ENCODE data around the gene ASB2.

The ASB2 gene

DNA sequence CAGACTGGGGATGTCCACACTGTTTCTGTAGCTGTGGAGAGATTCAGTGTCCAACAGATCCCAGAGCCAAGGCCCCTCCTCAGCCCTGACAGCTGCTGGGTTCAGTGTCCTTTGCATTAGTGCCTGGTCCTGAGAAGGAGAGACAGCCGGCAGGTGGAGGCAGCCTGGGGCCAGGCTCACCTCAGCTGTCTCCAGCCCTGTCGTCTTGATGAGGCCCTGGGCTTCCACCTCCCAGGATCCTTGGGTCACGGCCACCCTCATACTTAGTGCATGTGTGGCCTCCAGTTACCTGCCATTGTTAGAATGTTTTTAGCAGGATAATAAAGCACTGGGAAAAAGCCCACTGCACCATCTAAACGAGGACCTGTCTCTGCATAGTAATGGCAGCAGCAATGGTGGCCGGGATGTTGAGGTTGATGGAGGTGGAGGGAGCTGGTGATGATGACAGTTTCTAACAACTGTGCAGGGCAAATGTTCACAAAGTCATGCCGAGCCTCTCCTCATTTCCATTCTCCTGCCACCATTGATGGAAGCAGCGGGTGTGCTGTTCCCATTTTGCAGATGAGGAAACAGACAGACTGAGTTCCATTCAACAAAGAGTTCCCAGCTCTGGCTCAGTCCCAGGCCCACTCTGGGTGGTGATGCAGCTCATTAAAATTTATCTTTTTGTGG is 17.7 kb downstream of the ASB2 start:
- H3K4me1 ChIP-seq (ENCODE audit: control insufficient read depth, insufficient read depth, low read length), result peaks cover 34% of the 10 kb centered on the region
- H3K4me3 ChIP-seq (ENCODE audit: low read length), result no peak overlapping the region
- H3K9ac ChIP-seq (ENCODE audit: low read depth, low read length), result peak overlapping the region; percentile 32

DNA sequence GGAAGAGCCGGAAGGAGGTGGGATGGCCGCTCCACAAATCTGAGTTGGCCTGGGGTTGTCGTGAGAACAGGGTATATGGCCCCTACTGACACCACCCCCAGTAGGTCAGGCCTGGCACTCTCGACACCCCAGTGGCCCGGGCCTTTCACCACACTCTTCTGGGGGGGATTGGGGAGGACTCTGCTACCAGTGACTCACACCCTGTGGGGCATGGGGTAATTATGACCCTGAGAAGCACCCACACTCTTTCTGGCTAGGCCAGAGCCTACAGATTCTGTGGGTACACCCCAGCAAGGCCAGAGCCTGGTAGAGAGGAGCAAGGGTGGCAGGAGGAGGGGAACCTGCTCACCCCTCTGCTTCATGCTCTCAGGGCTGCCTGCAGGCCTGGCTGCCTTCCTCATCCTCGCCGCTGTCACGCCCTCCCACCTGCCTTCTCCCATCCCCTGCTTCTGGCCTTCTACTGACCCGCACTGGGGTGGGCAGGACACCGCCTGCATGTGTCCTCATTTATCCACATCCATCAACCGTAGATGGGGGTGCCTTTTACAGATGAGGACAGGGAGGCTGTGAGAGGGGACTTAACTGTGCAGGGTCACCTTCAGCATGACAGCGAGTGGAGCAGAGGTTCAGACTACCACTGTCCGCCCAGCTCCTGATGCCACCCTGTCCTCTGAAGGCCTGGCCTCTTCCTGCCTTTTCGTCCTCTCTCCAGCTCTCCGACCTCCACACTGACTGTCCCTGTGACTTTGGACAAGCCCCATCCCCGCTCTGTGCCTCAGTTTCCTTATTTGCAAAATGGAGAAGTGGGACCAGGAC is 18.4 kb downstream of the ASB2 start:
- H3K9me3 ChIP-seq (replicated peaks; ENCODE audit: low read length), result no peaks in the 10 kb centered on the region
- no peak overlapping the region for H3K4me3 ChIP-seq (ENCODE audit: low read length)
- H3K4me1 ChIP-seq (ENCODE audit: control insufficient read depth, insufficient read depth, low read length), result peaks cover 29% of the 10 kb centered on the region
- no peaks in the 10 kb centered on the region for H3K36me3 ChIP-seq (ENCODE audit: insufficient read depth, low read length)
- peaks cover 43% of the 10 kb centered on the region for H3K27me3 ChIP-seq (ENCODE audit: control insufficient read depth, insufficient read depth, low read length)
- H3K9ac ChIP-seq (ENCODE audit: low read depth, low read length), result no peak overlapping the region
- H3K4me2 ChIP-seq (ENCODE audit: low read length), result no peak overlapping the region

More for the DNA sequence above, 17.7 kb downstream of the ASB2 start:
- no peaks in the 10 kb centered on the region for H3K9me3 ChIP-seq (replicated peaks; ENCODE audit: low read length)
- peak overlapping the region; percentile 46 for H3K4me2 ChIP-seq (ENCODE audit: low read length)
- H3K27me3 ChIP-seq (ENCODE audit: control insufficient read depth, insufficient read depth, low read length), result peaks cover 36% of the 10 kb centered on the region
- no peaks in the 10 kb centered on the region for H3K36me3 ChIP-seq (ENCODE audit: insufficient read depth, low read length)

GRCh38 chr14:93957333-93957710 is 19.0 kb downstream of the ASB2 start:
- Histone ChIP-seq H3K9ac (ENCODE audit: low read depth, low read length) (no peak overlapping the region), H3K4me3 (ENCODE audit: low read length) (no peak overlapping the region), H3K4me2 (ENCODE audit: low read length) (no peak overlapping the region), H3K9me3 (replicated peaks; ENCODE audit: low read length) (no peaks in the 10 kb centered on the region), H3K36me3 (ENCODE audit: insufficient read depth, low read length) (no peaks in the 10 kb centered on the region), H3K4me1 (ENCODE audit: control insufficient read depth, insufficient read depth, low read length) (peaks cover 24% of the 10 kb centered on the region), H3K27me3 (ENCODE audit: control insufficient read depth, insufficient read depth, low read length) (peaks cover 50% of the 10 kb centered on the region)

DNA sequence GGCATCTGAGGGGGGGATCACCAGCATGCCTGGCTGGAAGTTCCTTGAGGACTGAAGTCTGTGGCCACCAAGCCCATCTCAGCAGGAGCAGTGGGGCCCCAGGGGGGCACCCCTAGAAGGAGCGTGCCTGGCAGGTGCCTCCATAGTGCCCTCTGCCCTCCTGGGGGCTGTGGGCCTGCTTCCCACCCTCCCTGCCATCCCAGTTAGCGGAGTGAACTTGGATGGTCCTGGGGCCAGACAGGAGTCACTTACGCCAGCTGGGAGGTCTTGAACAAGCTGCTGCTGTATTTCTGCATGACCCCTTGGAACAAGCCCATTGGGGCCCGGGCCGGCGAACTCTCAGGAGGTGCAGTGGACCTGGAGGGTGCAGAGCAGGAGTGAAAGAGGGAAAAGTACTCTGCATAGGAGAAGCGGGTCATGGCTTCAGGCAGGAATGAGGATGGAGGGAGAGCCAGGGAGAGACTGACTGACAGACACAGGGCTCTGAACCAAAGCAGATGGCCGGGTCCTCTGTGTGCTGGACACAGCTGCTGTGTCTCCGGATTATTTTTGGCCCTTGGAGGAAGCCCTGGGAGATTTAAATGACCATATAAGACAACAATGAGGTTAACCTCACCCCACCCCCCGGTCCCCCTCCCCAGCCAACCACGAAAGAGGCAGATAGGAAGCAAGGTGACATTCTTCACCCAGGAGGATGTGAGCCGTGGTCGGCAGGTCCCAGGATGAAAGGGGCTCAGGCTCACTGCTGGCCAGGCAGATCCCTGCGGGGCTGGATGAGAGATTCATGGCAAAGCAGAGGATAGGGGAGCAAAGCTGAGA is 19.6 kb downstream of the ASB2 start:
- no peaks in the 10 kb centered on the region for H3K36me3 ChIP-seq (ENCODE audit: insufficient read depth, low read length)
- H3K27me3 ChIP-seq (ENCODE audit: control insufficient read depth, insufficient read depth, low read length), result peaks cover 55% of the 10 kb centered on the region
- H3K4me2 ChIP-seq (ENCODE audit: low read length), result no peak overlapping the region
- no peaks in the 10 kb centered on the region for H3K9me3 ChIP-seq (replicated peaks; ENCODE audit: low read length)
- no peak overlapping the region for H3K9ac ChIP-seq (ENCODE audit: low read depth, low read length)
- peaks cover 24% of the 10 kb centered on the region for H3K4me1 ChIP-seq (ENCODE audit: control insufficient read depth, insufficient read depth, low read length)
- no peak overlapping the region for H3K4me3 ChIP-seq (ENCODE audit: low read length)

- Histone ChIP-seq H3K27me3 (ENCODE audit: control insufficient read depth, insufficient read depth, low read length) (peaks cover 61% of the 10 kb centered on the region), H3K36me3 (ENCODE audit: insufficient read depth, low read length) (no peaks in the 10 kb centered on the region), H3K9me3 (replicated peaks; ENCODE audit: low read length) (no peaks in the 10 kb centered on the region), H3K4me3 (ENCODE audit: low read length) (no peak overlapping the region), H3K4me2 (ENCODE audit: low read length) (no peak overlapping the region), H3K9ac (ENCODE audit: low read depth, low read length) (no peak overlapping the region), H3K4me1 (ENCODE audit: control insufficient read depth, insufficient read depth, low read length) (peaks cover 24% of the 10 kb centered on the region)
Measured at GRCh38 chr14:93955850-93956481, 20.4 kb downstream of the ASB2 start.

DNA sequence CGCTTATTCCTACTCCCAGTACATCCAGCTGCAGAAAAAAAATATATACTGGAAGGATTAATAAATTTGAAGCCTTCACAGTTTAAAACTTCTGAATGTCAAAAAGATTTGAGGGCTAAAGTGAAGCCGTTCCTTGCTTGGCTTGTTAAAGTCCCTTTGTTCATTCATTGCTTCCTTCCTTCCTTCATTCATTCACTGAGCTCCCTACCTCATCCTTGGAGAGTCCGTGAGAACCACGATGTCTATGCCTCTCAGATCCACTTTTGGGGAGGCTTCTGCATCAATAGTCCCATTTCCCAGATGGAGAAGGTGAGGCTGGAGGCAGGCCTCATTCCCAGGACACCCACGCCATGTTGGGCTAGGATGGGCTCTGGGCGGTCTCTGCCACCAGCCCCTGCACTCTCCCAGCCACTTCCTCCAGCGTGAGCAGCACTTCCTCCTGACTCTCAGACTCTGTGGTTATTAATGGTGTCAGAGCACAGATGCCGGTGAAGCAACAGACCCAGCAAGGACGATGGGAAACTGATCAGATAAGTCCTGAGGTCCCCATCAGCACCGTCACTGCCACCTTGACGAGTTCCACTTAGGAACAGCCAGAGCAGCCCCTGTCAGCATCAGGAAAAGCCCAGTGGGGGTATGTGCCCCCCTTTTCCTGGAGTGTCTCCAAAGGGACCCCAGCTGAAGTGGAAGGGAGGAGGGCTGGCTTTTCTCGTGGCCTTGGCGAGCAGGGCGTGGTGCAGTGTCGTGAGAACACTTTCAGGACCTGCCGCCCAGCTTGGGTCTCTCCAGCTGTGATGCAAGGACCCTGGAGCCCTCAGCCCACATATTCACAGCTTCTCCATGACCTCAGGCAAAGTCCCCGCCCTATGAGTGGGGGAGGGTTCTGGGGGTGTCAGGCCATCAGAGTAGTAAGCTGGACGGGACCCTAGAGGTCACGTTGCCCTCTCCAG is 21.2 kb downstream of the ASB2 start:
- H3K4me1 ChIP-seq (ENCODE audit: control insufficient read depth, insufficient read depth, low read length), result peaks cover 20% of the 10 kb centered on the region
- no peak overlapping the region for H3K4me2 ChIP-seq (ENCODE audit: low read length)
- no peaks in the 10 kb centered on the region for H3K36me3 ChIP-seq (ENCODE audit: insufficient read depth, low read length)
- peaks cover 66% of the 10 kb centered on the region for H3K27me3 ChIP-seq (ENCODE audit: control insufficient read depth, insufficient read depth, low read length)
- no peak overlapping the region for H3K4me3 ChIP-seq (ENCODE audit: low read length)
- H3K9me3 ChIP-seq (replicated peaks; ENCODE audit: low read length), result no peaks in the 10 kb centered on the region
- H3K9ac ChIP-seq (ENCODE audit: low read depth, low read length), result no peak overlapping the region

DNA sequence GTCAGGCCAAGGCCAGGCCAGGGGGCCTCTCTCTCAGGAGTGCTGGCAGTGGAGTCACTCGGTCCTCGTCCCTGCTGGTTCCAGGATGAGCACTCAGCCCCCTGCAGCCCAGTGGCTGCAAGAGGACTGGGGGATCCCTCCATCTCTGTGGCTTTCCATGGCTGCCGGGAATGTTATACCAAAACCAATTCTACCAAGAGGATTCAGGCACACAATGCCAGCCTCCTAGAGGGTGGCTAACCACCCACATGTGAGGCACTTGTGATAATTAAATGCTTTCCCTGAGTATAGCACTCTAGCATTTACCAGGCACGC is 21.9 kb downstream of the ASB2 start:
- Histone ChIP-seq H3K4me2 (ENCODE audit: low read length) (no peak overlapping the region), H3K27me3 (ENCODE audit: control insufficient read depth, insufficient read depth, low read length) (peaks cover 72% of the 10 kb centered on the region), H3K9me3 (replicated peaks; ENCODE audit: low read length) (no peaks in the 10 kb centered on the region), H3K4me1 (ENCODE audit: control insufficient read depth, insufficient read depth, low read length) (peaks cover 13% of the 10 kb centered on the region), H3K9ac (ENCODE audit: low read depth, low read length) (no peak overlapping the region), H3K36me3 (ENCODE audit: insufficient read depth, low read length) (no peaks in the 10 kb centered on the region), H3K4me3 (ENCODE audit: low read length) (no peak overlapping the region)

GRCh38 chr14:93953739-93954515 is 22.4 kb downstream of the ASB2 start:
- Histone ChIP-seq H3K9ac (ENCODE audit: low read depth, low read length) (no peak overlapping the region), H3K36me3 (ENCODE audit: insufficient read depth, low read length) (no peaks in the 10 kb centered on the region), H3K4me3 (ENCODE audit: low read length) (no peak overlapping the region), H3K4me1 (ENCODE audit: control insufficient read depth, insufficient read depth, low read length) (peaks cover 7% of the 10 kb centered on the region), H3K9me3 (replicated peaks; ENCODE audit: low read length) (no peaks in the 10 kb centered on the region), H3K4me2 (ENCODE audit: low read length) (no peak overlapping the region), H3K27me3 (ENCODE audit: control insufficient read depth, insufficient read depth, low read length) (peaks cover 78% of the 10 kb centered on the region)

DNA sequence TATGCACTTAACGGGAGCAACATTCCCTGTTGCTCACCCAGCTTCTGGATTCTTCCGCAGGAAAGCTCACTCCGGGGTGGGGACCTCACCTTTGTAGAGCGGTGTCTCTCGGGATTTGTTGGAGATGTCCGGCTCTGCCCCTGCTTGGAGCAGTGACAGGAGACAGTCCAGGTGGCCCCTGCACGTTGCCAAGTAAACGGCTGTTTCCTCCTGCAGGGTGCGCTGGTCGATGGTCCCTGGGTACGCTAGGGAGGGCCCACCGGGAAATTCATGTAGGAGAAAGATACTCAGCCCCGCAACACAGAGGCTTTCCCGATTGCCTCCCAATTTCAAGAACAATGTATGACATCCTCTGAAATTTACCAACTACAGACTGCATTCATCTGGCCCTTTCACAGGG is 23.1 kb downstream of the ASB2 start:
- no peak overlapping the region for H3K9ac ChIP-seq (ENCODE audit: low read depth, low read length)
- peaks cover 79% of the 10 kb centered on the region for H3K27me3 ChIP-seq (ENCODE audit: control insufficient read depth, insufficient read depth, low read length)
- H3K4me1 ChIP-seq (ENCODE audit: control insufficient read depth, insufficient read depth, low read length), result peaks cover 4% of the 10 kb centered on the region
- H3K4me3 ChIP-seq (ENCODE audit: low read length), result no peak overlapping the region
- no peaks in the 10 kb centered on the region for H3K36me3 ChIP-seq (ENCODE audit: insufficient read depth, low read length)
- H3K4me2 ChIP-seq (ENCODE audit: low read length), result no peak overlapping the region
- H3K9me3 ChIP-seq (replicated peaks; ENCODE audit: low read length), result no peaks in the 10 kb centered on the region

DNA sequence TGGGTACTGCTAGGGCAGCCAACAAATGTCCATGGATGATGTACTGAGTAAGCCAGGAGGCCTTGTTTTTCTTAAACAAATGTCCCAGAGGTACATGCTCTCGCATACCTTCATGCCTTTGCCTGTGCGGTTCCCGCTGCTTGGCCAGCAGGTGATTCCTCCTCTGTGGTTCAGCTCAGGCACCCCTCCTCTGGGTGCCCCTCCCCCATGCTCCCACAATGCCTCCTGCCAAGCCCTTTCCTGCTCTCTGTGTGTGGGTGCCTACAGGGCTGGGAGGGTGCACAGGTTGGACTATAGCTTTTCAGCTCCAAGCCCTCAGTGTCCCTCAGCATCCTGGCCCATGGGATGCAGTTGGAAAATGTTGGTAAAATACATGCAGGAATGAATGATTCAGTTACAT is 23.5 kb downstream of the ASB2 start:
- H3K4me3 ChIP-seq (ENCODE audit: low read length), result no peak overlapping the region
- H3K27me3 ChIP-seq (ENCODE audit: control insufficient read depth, insufficient read depth, low read length), result peaks cover 79% of the 10 kb centered on the region
- H3K9me3 ChIP-seq (replicated peaks; ENCODE audit: low read length), result no peaks in the 10 kb centered on the region
- peaks cover 4% of the 10 kb centered on the region for H3K4me1 ChIP-seq (ENCODE audit: control insufficient read depth, insufficient read depth, low read length)
- H3K9ac ChIP-seq (ENCODE audit: low read depth, low read length), result no peak overlapping the region
- no peaks in the 10 kb centered on the region for H3K36me3 ChIP-seq (ENCODE audit: insufficient read depth, low read length)
- H3K4me2 ChIP-seq (ENCODE audit: low read length), result no peak overlapping the region

Measured in skeletal muscle satellite cell (primary cell).